RCC 7860 (cell line): ENCODE results near the gene LMTK2.

Experiments used
- DNase-seq: peaks from one replicate; pipeline ENCODE4 v3.0.0-alpha.2; 2015; ENCODE audit warnings: low spot score
- FAIRE-seq: peaks from 2 replicates; lab custom pipeline; 2012; peaks lifted over from hg19 to GRCh38; lab: Jason Lieb, UNC

Gene LMTK2

DNA sequence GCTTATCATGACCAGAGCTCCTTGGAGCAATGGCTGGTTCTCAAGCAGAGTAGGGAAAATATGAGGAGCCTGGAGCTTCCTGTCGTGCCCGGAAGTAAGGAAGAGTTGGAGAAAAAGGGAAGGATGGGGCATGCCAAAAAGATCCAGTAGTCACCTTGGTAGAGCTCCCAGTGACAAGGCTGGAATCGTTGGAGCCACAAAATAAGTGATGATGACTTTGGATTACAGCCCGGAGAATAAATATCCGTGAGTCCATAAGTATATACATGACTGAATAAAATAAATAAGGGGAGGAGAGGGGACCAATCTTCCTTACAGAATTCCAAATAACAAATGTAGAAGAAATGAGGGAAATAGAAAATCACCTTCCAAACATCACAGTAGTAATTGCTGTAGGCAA lies 29.3 kb downstream of the LMTK2 start:
- DNase-seq (no peak), FAIRE-seq (no peak)

DNA sequence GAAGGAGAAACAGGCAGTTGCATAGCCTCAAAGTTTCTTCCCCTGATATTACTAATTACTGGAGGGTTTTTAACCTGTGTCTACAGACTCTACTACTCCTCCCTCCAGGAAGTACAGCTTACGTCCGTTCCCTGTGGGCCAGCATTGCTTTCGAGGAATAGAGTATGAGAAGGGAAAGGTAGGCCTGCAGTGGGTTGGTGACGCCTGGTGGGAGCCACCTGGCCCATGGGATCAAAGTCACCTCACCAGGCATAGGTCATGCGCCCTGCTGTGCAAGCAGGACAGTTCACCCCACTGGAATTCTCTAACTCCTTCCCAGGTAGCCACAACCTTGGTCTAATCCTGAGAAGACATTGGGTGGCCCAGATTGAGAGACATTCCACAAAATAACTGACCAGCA lies 29.8 kb downstream of the LMTK2 start:
- no peak for FAIRE-seq
- DNase-seq = no peak

DNA sequence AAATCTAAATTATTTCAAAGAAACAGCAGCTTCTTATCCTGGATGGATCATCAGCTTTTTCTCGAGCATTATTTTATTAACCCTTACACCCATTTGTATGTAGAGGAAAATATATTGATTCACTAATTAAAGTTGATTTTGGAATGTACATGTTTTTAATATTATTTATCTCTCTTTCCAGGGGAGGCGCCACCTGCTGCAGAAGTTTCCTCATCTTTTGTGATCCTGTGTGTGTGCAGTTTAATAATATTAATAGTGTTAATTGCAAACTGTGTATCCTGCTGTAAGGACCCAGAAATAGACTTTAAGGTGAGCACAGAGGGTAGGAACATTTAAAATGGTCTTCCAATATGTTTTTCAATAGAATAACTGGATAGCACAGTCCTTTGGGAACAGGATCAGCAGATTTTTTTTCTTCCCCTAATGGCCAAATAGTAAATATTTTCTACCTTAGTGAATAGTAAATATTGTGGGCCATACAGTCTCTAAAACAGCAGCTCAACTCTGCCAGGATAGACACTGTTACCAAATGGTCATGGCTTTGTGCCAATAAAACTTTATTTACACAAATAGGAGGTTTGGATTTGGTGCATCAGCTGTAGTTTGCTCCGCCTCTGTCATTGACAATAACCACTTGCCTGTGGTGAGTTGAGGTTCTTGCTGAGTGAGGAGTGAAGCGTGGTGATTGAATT lies 30.6 kb downstream of the LMTK2 start:
- FAIRE-seq (no peak), DNase-seq (no peak)

DNA sequence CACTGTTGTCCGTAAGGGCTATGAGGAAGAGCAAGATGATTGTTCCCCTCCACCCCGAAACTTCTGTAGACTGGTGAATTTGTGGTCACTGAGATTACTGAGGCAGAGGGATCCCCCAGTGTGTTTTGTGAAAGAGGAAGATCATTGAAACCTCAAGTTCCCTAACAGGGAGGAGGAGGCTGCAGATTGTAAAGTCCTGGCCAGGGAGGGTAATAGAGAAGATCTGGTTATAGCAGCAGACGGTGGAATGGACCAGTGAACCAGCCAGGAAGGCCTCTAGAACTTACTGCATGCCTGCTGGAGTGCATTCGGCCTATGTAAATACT lies 31.1 kb downstream of the LMTK2 start:
- no peak for FAIRE-seq
- no peak for DNase-seq

DNA sequence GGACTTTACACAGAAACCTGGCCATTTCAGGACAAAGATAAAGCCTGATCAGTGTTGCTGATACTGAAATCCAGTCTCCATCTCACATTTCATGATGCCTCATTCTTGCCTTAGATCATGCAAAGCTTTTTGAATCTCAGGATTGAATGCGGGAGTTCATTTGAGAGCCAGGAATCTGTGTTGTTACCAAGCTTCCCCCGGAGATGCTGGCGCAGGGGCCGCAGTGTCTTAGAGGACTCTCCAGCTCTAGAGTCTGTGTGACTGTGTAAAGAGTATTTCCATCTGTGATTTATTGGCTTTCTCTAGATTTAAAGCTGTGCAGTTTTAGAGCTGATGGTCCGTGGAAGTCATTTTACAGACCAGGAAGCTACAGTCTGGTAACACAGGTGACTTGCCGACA lies 32.0 kb downstream of the LMTK2 start:
- DNase-seq = no peak
- FAIRE-seq = no peak

DNA sequence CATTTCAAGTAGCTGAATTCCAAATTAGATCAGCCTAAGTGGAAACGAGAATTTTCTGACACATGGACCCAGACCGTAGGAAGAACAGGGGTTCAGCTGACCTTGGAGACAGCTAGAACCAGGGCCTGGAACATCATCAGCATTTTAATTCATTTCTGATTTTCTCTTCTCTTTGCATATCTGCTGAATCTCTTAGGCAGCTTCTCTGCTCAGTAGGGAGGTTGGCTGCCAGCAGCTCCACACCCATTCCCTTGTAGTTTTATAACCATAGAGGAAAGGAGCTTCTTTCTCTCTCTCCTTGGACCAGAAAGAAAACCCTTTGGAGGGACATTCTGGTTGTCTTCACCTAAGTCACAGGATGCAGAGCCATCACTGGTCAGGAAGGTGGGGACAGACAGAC lies 36.0 kb downstream of the LMTK2 start:
- FAIRE-seq (no peak), DNase-seq (no peak)

DNA sequence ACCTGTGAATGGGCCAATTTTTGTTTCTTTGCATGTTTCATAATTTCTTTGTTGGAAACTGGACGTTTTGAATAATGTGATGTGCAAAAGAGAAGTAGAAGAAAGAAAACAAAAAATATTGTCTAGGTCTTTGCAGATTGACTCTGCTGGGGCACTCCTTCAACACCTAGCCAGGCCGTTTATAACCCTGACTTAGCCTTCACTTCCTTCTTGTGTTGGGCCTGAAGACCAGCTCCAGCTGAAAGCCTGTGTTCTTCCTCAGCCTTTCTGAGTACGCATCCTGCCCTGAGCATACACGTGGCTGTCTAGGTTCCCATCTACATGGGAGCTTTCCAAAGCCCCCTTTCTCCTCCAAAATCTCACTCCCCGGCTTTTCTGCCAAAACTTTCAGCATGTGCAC lies 41.9 kb downstream of the LMTK2 start:
- FAIRE-seq (no peak), DNase-seq (no peak)

DNA sequence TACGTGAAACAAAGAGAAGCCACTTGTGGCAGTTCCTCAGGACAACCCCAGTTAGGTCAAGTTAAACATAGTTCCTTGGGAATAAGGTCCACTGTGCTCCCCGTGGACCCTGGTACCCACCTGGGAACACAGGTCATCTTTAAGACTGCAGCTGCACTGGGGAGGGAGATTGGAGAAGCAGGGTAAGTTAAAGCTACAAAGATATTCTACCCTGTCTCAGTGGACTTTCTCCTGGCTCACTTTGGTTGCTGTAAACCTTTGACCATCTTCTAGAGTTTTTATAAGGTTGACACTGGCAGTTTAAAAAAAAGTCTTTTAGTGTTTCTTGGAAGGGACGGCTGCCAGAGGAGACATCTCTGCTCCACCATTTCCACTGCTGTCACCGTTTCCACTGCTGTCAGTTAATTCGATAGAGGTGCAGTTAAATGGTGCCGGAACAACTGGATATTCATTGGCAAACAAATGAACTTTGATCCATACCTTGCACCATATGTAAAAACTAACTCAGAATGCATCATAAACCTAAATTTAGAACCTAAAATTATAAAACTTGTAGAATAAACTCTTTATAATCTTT lies 42.5 kb downstream of the LMTK2 start:
- FAIRE-seq (peak; percentile 20), DNase-seq (no peak)

DNA sequence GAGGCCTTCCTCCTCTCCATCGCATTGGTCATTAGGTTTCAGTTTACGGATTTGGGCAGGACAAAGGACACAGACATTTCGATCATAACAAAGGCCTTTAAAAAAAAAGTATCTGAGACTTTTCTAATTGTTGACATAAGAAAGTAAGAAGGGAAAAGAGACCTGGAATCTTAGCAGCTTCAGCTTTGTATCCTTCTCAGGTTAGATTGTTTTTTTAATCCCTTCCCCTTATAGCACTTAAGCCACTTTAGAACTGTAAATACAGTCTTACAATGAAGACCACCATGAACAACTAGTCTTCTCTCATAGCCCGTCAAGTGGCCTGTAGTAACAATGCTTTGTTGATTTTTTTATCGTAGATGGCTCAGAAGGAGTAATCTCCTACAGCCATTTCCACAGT lies 45.2 kb downstream of the LMTK2 start:
- FAIRE-seq (no peak), DNase-seq (no peak)

DNA sequence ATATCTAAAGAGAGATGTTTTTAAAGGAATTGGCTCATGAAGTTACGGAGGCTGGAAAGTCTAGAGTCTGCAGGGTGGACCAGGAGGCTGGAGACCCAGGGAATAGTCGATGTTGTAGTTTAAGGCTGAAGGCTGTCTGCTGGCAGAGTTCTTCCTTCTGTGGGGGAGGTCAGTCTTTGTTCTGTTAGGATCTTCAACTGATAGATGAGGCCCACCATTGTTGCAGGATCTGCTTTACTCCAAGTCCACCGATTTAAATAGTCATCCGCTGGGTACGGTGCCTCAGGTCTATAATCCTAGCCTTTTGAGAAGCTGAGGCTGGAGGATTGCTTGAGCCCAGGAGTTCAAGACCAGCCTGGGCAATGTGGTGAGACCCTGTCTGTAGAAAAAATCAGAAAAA lies 50.0 kb downstream of the LMTK2 start:
- no peak for DNase-seq
- FAIRE-seq = no peak

DNA sequence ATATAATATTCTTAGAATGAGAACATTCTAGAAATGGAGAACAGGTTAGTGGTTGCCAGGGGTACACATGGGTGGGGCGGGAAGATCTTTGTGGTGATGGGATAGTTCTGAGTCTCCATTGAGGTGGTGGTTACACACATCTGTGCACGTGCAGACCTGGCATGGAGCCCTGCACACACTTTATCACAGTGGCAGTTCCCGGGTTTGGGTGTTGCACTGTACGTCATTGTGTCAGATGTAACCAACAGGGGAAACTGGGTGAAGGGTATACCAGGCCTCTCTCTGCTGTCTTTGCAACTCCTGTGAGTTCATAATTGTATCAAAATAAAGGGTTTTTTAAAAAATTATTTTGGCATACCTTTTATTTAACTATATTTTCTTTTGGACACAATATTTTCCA lies 51.1 kb downstream of the LMTK2 start:
- FAIRE-seq = no peak
- DNase-seq = no peak

DNA sequence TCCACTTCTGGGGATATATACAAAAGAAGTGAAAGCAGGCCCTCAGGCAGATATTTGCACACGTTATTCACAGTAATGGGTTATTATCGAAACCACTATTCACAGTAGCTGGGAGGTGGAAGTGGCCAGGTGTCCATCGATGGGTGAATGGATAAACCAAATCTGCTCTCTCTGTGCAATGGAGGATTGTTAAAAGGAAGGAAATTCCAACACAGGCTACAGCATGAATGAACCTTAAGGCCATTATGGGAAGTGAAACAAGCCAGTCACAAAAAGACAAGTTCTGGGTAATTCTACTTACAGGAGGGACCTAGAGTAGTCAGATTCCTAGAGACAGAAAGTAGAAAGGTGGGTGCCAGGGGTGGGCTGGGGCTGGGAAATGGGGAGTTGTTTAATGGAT lies 56.1 kb downstream of the LMTK2 start:
- DNase-seq (no peak), FAIRE-seq (no peak)

DNA sequence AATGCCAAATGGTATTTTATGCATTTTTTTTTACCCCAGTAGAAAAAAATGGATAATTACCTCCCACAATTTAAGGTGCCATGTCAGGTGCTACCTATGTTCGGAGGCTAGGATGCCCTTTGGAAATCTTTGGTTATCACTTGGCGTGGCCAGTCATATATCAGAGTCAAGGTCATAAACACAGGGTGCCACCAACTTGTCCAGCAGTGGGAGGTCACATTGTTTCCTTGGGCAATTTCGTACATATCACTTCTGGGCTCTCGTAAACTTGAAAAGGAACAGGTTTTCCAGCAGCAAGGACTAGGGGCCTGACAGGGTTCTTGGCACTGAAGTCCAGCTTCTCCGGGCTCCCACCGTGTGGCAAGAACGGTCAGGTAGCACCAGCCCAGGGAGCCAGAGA lies 56.6 kb downstream of the LMTK2 start:
- DNase-seq (no peak), FAIRE-seq (no peak)

DNA sequence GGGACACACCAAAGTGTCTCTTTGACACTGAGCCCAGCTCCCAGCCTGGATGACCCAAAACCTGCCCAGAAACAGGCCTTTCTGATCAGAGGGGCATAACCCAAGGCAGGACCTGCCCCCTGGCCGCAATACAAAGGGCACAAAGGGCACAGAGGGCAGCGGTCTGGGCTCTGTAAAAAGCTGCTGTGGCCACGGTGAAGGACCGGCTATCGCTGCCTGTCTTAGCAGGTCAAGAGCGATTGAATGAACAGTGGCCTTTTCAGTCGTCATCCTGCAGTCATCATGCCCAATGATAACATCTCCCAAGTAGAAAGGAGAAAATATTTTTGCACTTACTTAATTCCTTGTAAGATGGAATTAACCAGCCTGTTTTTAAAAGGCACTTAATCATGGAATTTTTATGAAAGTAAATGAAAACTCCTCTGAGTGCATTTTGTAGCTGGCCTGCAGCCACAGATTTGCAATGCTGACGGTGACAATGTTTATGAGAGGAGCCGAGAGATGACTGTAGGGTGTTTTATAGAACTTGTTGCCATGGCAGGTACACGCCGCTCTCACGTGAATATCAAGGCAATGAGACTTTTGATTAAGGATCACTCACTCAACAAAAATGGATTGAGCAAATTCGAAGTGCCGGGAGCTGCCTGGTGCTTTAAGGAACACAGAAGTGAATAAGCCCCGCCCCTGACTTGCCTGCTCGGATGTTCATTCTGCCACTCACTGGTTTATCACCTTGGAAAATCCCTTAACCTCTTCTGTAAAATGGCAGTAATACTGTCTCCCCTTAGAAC lies 57.2 kb downstream of the LMTK2 start:
- DNase-seq = no peak
- no peak for FAIRE-seq

DNA sequence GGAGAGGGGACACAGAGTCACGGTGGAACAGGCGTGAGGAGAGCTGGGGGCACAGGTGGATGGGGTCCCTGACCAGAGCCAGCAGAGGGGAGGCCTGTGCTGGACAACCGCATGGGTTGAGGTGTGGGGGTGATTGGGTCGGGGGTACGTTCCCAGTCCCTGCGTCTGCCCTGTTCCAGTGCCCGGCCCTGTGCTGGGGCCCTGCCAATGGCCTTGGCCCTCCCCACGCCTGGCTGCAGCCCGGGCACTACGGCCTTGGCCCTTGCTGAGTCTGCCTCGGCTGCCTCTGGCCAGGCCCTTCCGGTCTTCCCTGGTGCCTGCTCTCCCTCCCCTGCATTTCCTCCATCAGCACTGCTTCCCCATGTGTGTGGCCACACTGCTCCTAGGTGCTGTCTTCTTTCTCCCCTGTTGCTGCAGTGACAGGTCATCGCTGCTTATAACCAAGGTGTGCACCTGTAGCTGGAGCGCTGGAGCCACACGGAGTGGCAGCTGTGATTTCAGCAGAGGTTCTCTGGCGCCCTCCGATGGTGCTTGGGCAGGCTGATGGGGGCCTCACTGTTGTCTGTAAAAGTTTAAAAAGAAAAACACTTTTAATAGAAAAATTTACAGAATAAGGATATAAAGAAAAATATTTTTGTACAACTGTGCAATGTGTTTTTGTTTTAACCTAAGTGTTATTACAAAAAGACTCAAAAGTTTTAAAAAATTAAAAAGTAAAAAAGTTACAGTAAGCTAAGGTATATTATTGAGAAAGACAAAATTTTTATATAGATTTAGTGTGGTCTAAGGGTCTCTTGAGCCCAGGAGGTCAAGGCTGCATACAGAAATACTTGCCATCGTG lies 59.4 kb downstream of the LMTK2 start:
- no peak for DNase-seq
- no peak for FAIRE-seq

DNA sequence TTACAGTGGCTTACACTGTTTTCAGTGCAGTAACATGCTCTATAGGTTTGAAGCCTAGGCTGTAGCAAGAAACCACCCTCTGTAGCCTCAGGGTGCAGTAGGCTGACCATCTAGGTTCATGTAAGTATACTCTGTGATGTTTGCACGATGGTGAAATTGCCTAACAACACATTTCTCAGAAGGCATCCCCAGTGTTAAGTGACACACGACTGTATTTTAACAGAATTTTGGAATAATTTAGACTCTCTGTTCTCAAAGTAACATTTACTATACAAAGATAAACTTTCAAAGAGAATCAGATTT lies 60.0 kb downstream of the LMTK2 start:
- FAIRE-seq (no peak), DNase-seq (no peak)

DNA sequence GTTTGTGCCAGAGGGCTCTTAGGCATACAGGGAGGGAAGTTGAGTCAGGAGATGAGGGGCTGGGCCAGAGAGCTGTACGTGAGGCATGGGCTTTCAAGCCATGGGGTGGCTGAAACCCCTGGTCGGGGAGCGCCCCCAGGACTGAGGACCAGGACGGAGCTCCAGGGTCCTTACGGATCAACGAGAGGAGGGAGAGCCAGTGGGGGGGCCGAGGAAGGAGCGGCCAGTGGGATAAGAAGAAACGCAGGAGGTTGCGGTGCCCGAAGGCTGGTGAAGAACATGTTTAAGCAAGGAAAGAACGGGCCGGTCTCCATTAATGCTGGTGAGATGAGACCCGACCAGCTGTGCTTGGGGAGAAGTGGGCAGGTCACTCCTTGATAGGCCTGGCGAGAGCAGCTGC lies 61.0 kb downstream of the LMTK2 start:
- DNase-seq (no peak), FAIRE-seq (no peak)

DNA sequence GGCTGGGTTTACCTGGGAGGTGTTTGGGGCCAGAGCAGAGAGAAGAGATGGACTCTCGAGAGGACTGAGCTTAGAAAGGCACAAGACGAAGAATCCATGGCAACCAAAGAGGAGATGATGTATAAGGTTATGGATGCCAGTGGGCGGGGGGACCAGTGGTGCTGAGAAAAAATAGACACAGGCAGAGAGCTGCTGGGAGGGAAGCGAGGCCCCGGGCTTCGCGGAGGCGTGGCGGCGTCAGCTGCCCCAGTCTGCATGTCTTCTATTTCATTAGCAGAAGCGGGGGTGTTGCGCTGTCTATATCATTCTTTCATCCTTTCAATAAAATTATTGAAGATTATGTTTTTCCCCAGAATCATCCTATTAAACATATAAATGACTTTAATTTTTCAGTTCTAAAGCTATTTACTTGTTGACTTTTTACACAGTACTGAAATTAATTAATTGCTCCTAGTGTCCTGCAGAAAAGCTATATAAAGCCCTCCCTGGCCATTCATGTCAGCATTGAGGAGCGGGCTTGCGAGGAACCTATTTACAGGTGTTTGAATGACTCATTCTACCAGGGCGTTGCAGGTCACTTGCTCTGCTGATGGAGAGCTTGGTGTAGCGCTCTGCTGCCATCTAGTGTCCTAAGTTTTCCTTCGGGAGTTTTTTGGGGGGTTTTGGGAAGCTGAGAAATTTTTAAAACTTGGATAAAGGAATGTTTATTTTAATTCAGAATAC lies 61.7 kb downstream of the LMTK2 start:
- peak; percentile 86 for FAIRE-seq
- peak; percentile 65 for DNase-seq

DNA sequence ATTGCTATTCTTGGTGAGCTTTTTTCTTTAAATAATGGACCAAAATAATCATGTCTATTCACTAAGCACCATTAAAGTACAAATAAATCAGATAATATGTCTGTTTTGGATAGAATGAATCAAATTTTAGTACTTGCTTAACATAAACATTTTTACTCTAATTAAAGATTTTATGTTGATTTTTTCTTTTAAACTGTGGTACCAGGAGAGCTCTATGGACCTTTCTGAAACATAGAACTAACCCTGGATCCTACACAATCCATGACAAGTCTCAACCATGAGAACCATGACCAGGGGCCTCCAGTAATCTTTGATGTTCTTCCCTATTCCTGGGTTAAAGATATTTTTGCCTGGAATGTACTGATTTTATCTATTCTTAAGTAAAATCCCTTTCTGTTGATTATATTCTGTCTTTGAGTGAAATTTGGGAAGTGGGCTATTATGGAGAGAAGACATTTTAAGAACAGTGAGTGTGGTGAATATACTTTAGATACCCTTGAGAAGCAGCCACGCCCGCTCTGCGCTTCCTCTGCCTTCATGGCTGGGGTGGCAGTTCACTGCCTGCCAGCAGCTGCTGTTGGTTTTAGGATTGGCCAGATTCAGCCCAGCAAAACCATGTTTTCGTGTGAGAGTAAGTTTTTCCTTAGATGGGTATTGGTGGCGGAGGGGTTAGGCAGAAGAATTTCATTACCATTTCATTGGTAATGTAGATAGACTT lies 62.4 kb downstream of the LMTK2 start:
- FAIRE-seq (no peak), DNase-seq (no peak)

DNA sequence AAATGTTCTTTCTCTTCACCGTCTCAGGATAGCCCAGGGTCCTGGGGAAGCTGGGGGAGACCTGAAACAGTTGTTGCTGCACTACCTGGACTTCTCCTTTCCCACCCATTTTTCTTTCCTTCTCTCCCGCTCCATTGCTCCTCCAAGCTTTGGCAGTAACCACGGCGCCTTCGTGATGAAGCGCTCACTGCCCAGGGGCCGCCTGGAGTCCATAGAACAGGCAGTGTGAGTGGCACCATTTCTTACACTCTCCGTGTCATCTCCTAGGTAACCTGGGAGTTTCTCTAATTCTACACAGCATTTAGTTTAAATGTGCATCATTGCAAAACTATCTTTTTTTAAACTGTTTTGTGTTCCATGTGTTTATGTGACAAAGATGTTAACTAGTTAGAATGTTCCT lies 64.3 kb downstream of the LMTK2 start:
- FAIRE-seq = no peak
- no peak for DNase-seq

DNA sequence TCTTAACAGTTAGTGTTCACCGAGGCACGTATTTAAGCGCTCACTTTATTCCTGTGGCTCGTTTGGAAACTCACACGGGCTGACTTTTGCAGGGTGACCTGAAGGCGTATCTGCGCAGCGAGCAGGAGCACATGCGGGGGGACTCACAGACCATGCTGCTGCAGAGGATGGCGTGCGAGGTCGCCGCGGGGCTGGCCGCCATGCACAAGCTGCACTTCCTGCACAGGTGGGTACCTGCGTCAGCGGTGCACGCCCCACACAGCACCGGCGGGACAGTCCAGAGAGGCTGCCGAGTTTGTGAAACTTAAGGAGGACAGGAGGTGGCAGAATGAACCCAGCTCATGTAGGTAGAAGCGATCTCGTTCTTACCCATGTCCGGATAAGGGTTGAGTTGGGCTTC lies 64.8 kb downstream of the LMTK2 start:
- DNase-seq (no peak), FAIRE-seq (no peak)
